H1 (cell line): Measurements from ENCODE around the gene SNX24. TPM values are rescaled to one million over a fixed set of nuclear protein-coding genes. Genes with fewer than 3 reads are reported as not detected.

Experiments used
- CTCF ChIA-PET: fragments of 300-600 bp; sonication (Branson Sonifier 250); formaldehyde crosslinking; loops from one replicate; lab custom pipeline; 2021; ENCODE audit not compliant: partially characterized antibody; lab: Charles Lee
- POLR2A ChIA-PET: fragments of 300-600 bp; sonication (Branson Sonifier 250); formaldehyde crosslinking; loops from one replicate; lab custom pipeline; 2021; ENCODE audit warnings: inconsistent platforms; ENCODE audit not compliant: partially characterized antibody; lab: Charles Lee
- DNase-seq, 2 experiments: peaks; one replicate each; pipeline versions ENCODE4 v3.0.0 to v3.0.0-alpha.2; 2010 to 2022; ENCODE audit warnings: low spot score in 2 of 2, low read depth in 1 of 2, mixed read lengths in 1 of 2
- FAIRE-seq: peaks from 2 replicates; lab custom pipeline; 2011; peaks lifted over from hg19 to GRCh38; lab: Jason Lieb, UNC
- H2AFZ ChIP-seq: 2 replicates; pipeline ENCODE4 v1.8.1; 2012; ENCODE audit warnings: low read length, inconsistent platforms
- H2AK5ac ChIP-seq: 2 replicates; pipeline ENCODE4 v1.6.1; 2013; ENCODE audit warnings: low read depth, low read length
- H2BK120ac ChIP-seq: replicated peaks from 2 replicates; pipeline ENCODE3; 2013; ENCODE audit warnings: low read depth, low read length, inconsistent platforms
- H2BK12ac ChIP-seq: 2 replicates; pipeline ENCODE4 v1.6.1; 2013; ENCODE audit warnings: low read depth, low read length
- H2BK15ac ChIP-seq: 2 replicates; pipeline ENCODE4 v1.6.1; 2013; ENCODE audit warnings: low read length
- H2BK20ac ChIP-seq: 2 replicates; pipeline ENCODE4 v1.6.1; 2013; ENCODE audit warnings: low read length
- H2BK5ac ChIP-seq: 2 replicates; pipeline ENCODE4 v1.6.1; 2013; ENCODE audit warnings: low read depth, low read length
- H3K14ac ChIP-seq: 2 replicates; pipeline ENCODE4 v1.6.1; 2013; ENCODE audit warnings: inconsistent platforms; ENCODE audit not compliant: insufficient read length
- H3K18ac ChIP-seq: 2 replicates; pipeline ENCODE4 v1.6.1; 2013; ENCODE audit warnings: low read length; ENCODE audit errors: extremely low read depth
- H3K23ac ChIP-seq: 2 replicates; pipeline ENCODE4 v1.6.1; 2013; ENCODE audit warnings: inconsistent platforms; ENCODE audit not compliant: insufficient read length
- H3K23me2 ChIP-seq: 2 replicates; pipeline ENCODE4 v1.6.1; 2013; ENCODE audit warnings: low read depth, low read length
- H3K27ac ChIP-seq: 2 replicates; pipeline ENCODE4 v1.6.1; 2011; ENCODE audit warnings: low read depth, low read length, inconsistent platforms
- H3K27me3 ChIP-seq, 4 experiments: replicated peaks in 1 of 4; 1 replicate in 1 of 4; 2 replicates in 3 of 4; pipeline versions ENCODE4 v1.6.1 to v1.8.1; 2011 to 2013; ENCODE audit warnings: low read length in 3 of 4, mild to moderate bottlenecking in 3 of 4, inconsistent platforms in 2 of 4, mixed read lengths in 2 of 4, moderate library complexity in 1 of 4; ENCODE audit not compliant: control insufficient read depth in 3 of 4, insufficient read depth in 3 of 4; ENCODE audit errors: extremely low read depth in 1 of 4
- H3K36me3 ChIP-seq, 4 experiments: 2 replicates each; pipeline versions ENCODE4 v1.6.1 to v1.8.1; 2011 to 2013; ENCODE audit warnings: mild to moderate bottlenecking in 4 of 4, low read length in 3 of 4, moderate library complexity in 2 of 4, control low read depth in 1 of 4, inconsistent platforms in 1 of 4; ENCODE audit not compliant: insufficient read depth in 4 of 4, control insufficient read depth in 2 of 4
- H3K4ac ChIP-seq: replicated peaks from 2 replicates; pipeline ENCODE3; 2013; ENCODE audit warnings: low read length, low read depth, mixed read lengths, inconsistent platforms; ENCODE audit not compliant: insufficient read length
- H3K4me1 ChIP-seq, 4 experiments: replicated peaks in 1 of 4; 1 replicate in 1 of 4; 2 replicates in 3 of 4; pipeline versions ENCODE4 v1.6.1 to v1.8.1; 2011 to 2013; ENCODE audit warnings: low read length in 3 of 4, inconsistent platforms in 2 of 4, mixed read lengths in 1 of 4; ENCODE audit not compliant: insufficient read depth in 4 of 4, control insufficient read depth in 3 of 4
- H3K4me2 ChIP-seq, 2 experiments: 2 replicates each; pipeline versions ENCODE4 v1.6.1 to v1.8.1; 2011 to 2013; ENCODE audit warnings: low read depth in 2 of 2, low read length in 2 of 2, control low read depth in 1 of 2, inconsistent platforms in 1 of 2, mild to moderate bottlenecking in 1 of 2; ENCODE audit not compliant: insufficient read depth in 1 of 2
- H3K4me3 ChIP-seq, 4 experiments: fragments of 200-600, 300-600 bp in 1 of 4; sonication (generic), shearing (Covaris generic), sonication (Bioruptor Twin) in 1 of 4; 2 replicates each; pipeline versions ENCODE4 v1.5.1 to v1.8.1; 2011 to 2016; ENCODE audit warnings: low read length in 4 of 4, low read depth in 3 of 4, control low read depth in 2 of 4, inconsistent platforms in 2 of 4, mild to moderate bottlenecking in 2 of 4, mixed read lengths in 1 of 4, moderate library complexity in 1 of 4; ENCODE audit not compliant: insufficient read depth in 2 of 4; ENCODE audit errors: extremely low read depth in 1 of 4
- H3K56ac ChIP-seq: replicated peaks from 2 replicates; pipeline ENCODE3; 2013; ENCODE audit warnings: low read depth, mild to moderate bottlenecking, mixed read lengths, low read length, inconsistent platforms; ENCODE audit not compliant: insufficient read length
- H3K79me1 ChIP-seq: 2 replicates; pipeline ENCODE4 v1.6.1; 2013; ENCODE audit warnings: low read depth, low read length, control low read depth
- H3K79me2 ChIP-seq, 2 experiments: 2 replicates each; pipeline versions ENCODE4 v1.6.1 to v1.8.1; 2012 to 2013; ENCODE audit warnings: low read length in 2 of 2, mild to moderate bottlenecking in 2 of 2, inconsistent platforms in 1 of 2; ENCODE audit not compliant: insufficient read depth in 2 of 2, control insufficient read depth in 1 of 2
- H3K9ac ChIP-seq, 4 experiments: replicated peaks in 1 of 4; 1 replicate in 1 of 4; 2 replicates in 3 of 4; pipeline versions ENCODE4 v1.6.1 to v1.8.1; 2011 to 2013; ENCODE audit warnings: low read depth in 3 of 4, low read length in 3 of 4, control low read depth in 2 of 4, mild to moderate bottlenecking in 2 of 4, moderate library complexity in 2 of 4, inconsistent platforms in 1 of 4; ENCODE audit errors: extremely low read depth in 1 of 4
- H3K9me3 ChIP-seq, 2 experiments: 2 replicates each; pipeline versions ENCODE4 v1.6.1 to v1.8.1; 2012 to 2013; ENCODE audit warnings: mild to moderate bottlenecking in 2 of 2, moderate library complexity in 2 of 2, control low read depth in 1 of 2, inconsistent platforms in 1 of 2, low read depth in 1 of 2, low read length in 1 of 2, mixed read lengths in 1 of 2; ENCODE audit not compliant: insufficient read depth in 2 of 2
- H4K20me1 ChIP-seq, 2 experiments: replicated peaks in 1 of 2; 2 replicates each; pipeline versions ENCODE3 to v1.8.1; 2011 to 2013; ENCODE audit warnings: inconsistent platforms in 2 of 2, low read length in 2 of 2, mild to moderate bottlenecking in 1 of 2; ENCODE audit not compliant: insufficient read depth in 2 of 2, control insufficient read depth in 1 of 2
- H4K5ac ChIP-seq: 2 replicates; pipeline ENCODE4 v1.6.1; 2013; ENCODE audit warnings: low read length, low read depth, mixed read lengths, inconsistent platforms; ENCODE audit not compliant: insufficient read length
- H4K8ac ChIP-seq: 2 replicates; pipeline ENCODE4 v1.8.0; 2013; ENCODE audit warnings: mild to moderate bottlenecking, moderate library complexity, low read length, inconsistent platforms; ENCODE audit not compliant: insufficient read depth; ENCODE audit errors: extremely low read depth
- H4K91ac ChIP-seq: replicated peaks from 2 replicates; pipeline ENCODE3; 2013; ENCODE audit warnings: low read length, mixed read lengths, inconsistent platforms; ENCODE audit not compliant: insufficient read length
- BACH1 ChIP-seq: IDR thresholded peaks from 2 replicates; pipeline ENCODE4 v1.6.1; 2012; ENCODE audit warnings: low read length, improper control_type of control experiment
- CBX5 ChIP-seq: fragments of 300-800, 300-1000 bp; sonication (generic); IDR thresholded peaks from 2 replicates; pipeline ENCODE4 v1.7.1; 2016; ENCODE audit warnings: antibody characterized with exemption, low read length, low read depth
- CEBPB ChIP-seq: IDR thresholded peaks from 2 replicates; pipeline ENCODE4 v1.6.1; 2012; ENCODE audit warnings: low read depth, low read length
- CTBP2 ChIP-seq: IDR thresholded peaks from 2 replicates; pipeline ENCODE4 v1.7.0; 2011; ENCODE audit warnings: borderline replicate concordance, mild to moderate bottlenecking, moderate library complexity, mixed read lengths, low read length; ENCODE audit not compliant: insufficient read depth, insufficient read length
- EP300 ChIP-seq, 2 experiments: IDR thresholded peaks; 1 replicate in 1 of 2; 2 replicates in 1 of 2; pipeline ENCODE4 v1.6.1; 2011 to 2012; ENCODE audit warnings: low read depth in 2 of 2, low read length in 2 of 2, mild to moderate bottlenecking in 2 of 2, borderline replicate concordance in 1 of 2, inconsistent platforms in 1 of 2, moderate library complexity in 1 of 2
- EZH2 ChIP-seq: fragments of 200-600 bp; sonication (generic); IDR thresholded peaks from 2 replicates; pipeline ENCODE4 v1.7.1; 2012; ENCODE audit warnings: low read depth, mild to moderate bottlenecking, moderate library complexity, low read length, inconsistent platforms; ENCODE audit not compliant: severe bottlenecking
- GABPA ChIP-seq: IDR thresholded peaks from 2 replicates; pipeline ENCODE4 v1.6.1; 2011; ENCODE audit warnings: mild to moderate bottlenecking, low read length, moderate library complexity, borderline replicate concordance; ENCODE audit not compliant: insufficient read depth
- HDAC2 ChIP-seq, 2 experiments: fragments of 300-600 bp in 1 of 2; sonication (generic) in 1 of 2; IDR thresholded peaks; 2 replicates each; pipeline ENCODE4 v1.6.1; 2011 to 2012; ENCODE audit warnings: low read depth in 2 of 2, low read length in 2 of 2, mild to moderate bottlenecking in 2 of 2, moderate library complexity in 2 of 2, borderline replicate concordance in 1 of 2, inconsistent platforms in 1 of 2
- HDAC6 ChIP-seq: IDR thresholded peaks from one replicate; pipeline ENCODE4 v1.7.1; 2012; ENCODE audit warnings: low read depth, mild to moderate bottlenecking, inconsistent platforms, low read length, moderate library complexity
- KDM1A ChIP-seq: fragments of 200-600, 300-600 bp; sonication (generic); IDR thresholded peaks from 2 replicates; pipeline ENCODE4 v1.7.1; 2016; ENCODE audit warnings: mild to moderate bottlenecking, low read length, borderline replicate concordance
- POLR2AphosphoS5 ChIP-seq: IDR thresholded peaks from 2 replicates; pipeline ENCODE4 v1.6.1; 2011; ENCODE audit warnings: low read depth, low read length
- RFX5 ChIP-seq: IDR thresholded peaks from 2 replicates; pipeline ENCODE4 v1.6.1; 2011; ENCODE audit warnings: low read depth, low read length, improper control_type of control experiment, borderline replicate concordance
- SIRT6 ChIP-seq: IDR thresholded peaks from one replicate; pipeline ENCODE4 v1.7.1; 2012; ENCODE audit warnings: low read length, inconsistent platforms
- TAF1 ChIP-seq: IDR thresholded peaks from 2 replicates; pipeline ENCODE4 v1.6.1; 2011; ENCODE audit warnings: mild to moderate bottlenecking, low read depth, low read length
- TCF12 ChIP-seq: IDR thresholded peaks from 2 replicates; pipeline ENCODE4 v1.6.1; 2011; ENCODE audit warnings: low read depth, mild to moderate bottlenecking, low read length
- WGBS, 2 experiments: shearing (Covaris generic) in 1 of 2; methylation state at CpG; one replicate each; pipeline versions ENCODE4 v1.1.6 to v1.1.7; 2013 to 2015; ENCODE audit warnings: low lambda C conversion rate in 2 of 2, mixed read lengths in 2 of 2, inconsistent platforms in 1 of 2, low coverage in 1 of 2, missing lambda C conversion rate in 1 of 2; ENCODE audit not compliant: insufficient replicate concordance in 2 of 2, insufficient coverage in 1 of 2, insufficient read length in 1 of 2; ENCODE audit errors: extremely low coverage in 1 of 2, missing lambda C conversion rate in 1 of 2; 5-methylcytosine and 5-hydroxymethylcytosine counted together
- polyA plus RNA-seq, 7 experiments: library from polyadenylated mRNA; depleted of rRNA in 3 of 7; stranded (reverse) in 5 of 7; unstranded in 2 of 7; fragments of >200 nt in 5 of 7; fragments of 200-250 nt in 2 of 7; gene quantifications; 1 replicate in 5 of 7; 2 replicates in 1 of 7; 4 replicates in 1 of 7; pipeline versions ENCODE4 v1.2.1 to v1.2.3, GENCODE V29; 2011 to 2013; ENCODE audit warnings: missing spikeins in 2 of 7, mixed read lengths in 2 of 7
- total RNA-seq: library from RNA; stranded (reverse); fragmentation: NEBNext Ultra II Directional; extraction: Animal tissue kit (Norgen Biotek cat#: 25700); gene quantifications from 2 replicates; pipeline ENCODE4 v1.2.1, GENCODE V29; 2021

Gene SNX24
- total and polyA plus RNA-seq, 2 of the 8 experiments (the other 6 are each of a cell fraction or from before 2014, with no cell fraction given), result 7.3 to 14.3 TPM

DNA sequence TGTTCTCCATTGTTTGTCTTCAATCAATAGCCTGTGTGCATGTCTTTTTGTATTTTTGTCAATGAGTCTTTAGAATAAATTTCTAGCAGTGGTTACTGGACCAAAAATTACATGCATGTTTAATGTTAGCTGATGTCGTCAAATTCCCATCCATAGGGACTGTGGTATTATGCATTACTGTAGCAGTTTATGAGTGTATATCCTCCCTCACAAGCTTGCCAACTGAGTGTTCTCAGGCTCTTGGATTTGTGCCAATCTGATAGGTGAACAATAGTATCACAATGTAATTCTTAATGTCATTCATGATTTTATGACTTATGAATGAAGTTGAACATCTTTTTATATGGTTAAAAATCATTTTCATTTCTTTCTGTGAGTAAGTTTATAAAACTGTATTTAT is 13.0 kb downstream of the SNX24 start:
- H3K9ac ChIP-seq, result no peak overlapping the region
- H4K8ac ChIP-seq, result no peak overlapping the region
- no peak overlapping the region for H3K27ac ChIP-seq
- DNase-seq (no peak), FAIRE-seq (no peak)
- H2BK15ac ChIP-seq, result no peak overlapping the region
- H3K27me3 ChIP-seq, result no peaks in the 10 kb centered on the region
- H2AK5ac ChIP-seq, result no peak overlapping the region
- no peaks in the 10 kb centered on the region for H3K79me1 ChIP-seq
- H3K14ac ChIP-seq, result no peak overlapping the region
- 87% methylated on average over 1 of the region's 1 CpG; no CpG with 5 or more reads in 1 of the 2 experiments for WGBS, 2 experiments
- H3K56ac ChIP-seq, result no peak overlapping the region
- H3K23me2 ChIP-seq, result peaks cover 2% of the 10 kb centered on the region; the same call in 1 of the 2 replicates
- H3K4me3 ChIP-seq, result no peak overlapping the region
- no peak overlapping the region for H3K4me2 ChIP-seq
- no peak overlapping the region for H2BK120ac ChIP-seq
- ChIA-PET POLR2A (no interaction called here), CTCF (no interaction called here)
- no peak overlapping the region for H2AFZ ChIP-seq
- H2BK12ac ChIP-seq, result no peak overlapping the region
- H4K91ac ChIP-seq, result no peak overlapping the region
- no peaks in the 10 kb centered on the region for H3K9me3 ChIP-seq
- H2BK20ac ChIP-seq, result no peak overlapping the region
- no peak overlapping the region for H2BK5ac ChIP-seq
- H4K5ac ChIP-seq, result no peak overlapping the region
- H3K4ac ChIP-seq, result no peak overlapping the region
- H4K20me1 ChIP-seq, result peaks cover 0 to 5% of the 10 kb centered on the region in 2 experiments
- no peak overlapping the region for H3K23ac ChIP-seq
- peaks cover 0 to 3% of the 10 kb centered on the region in 2 experiments; a peak in 1 of 4 replicates for H3K79me2 ChIP-seq
- no peak overlapping the region for H3K18ac ChIP-seq
- no peaks in the 10 kb centered on the region for H3K36me3 ChIP-seq
- peaks cover 0 to 3% (median 0%) of the 10 kb centered on the region in 4 experiments; a peak in 2 of 7 replicates for H3K4me1 ChIP-seq
- TF ChIP-seq HDAC6 (no peak), BACH1 (no peak), TAF1 (no peak), CTBP2 (no peak), KDM1A (no peak), RFX5 (no peak), EP300 (IDR thresholded peaks at IDR 0.05; ENCODE audit: borderline replicate concordance in 1 of 2, low read depth in 2 of 2, low read length in 2 of 2) (no peak), POLR2AphosphoS5 (no peak), CBX5 (no peak), EZH2 (no peak), HDAC2 (IDR thresholded peaks at IDR 0.05; ENCODE audit: borderline replicate concordance in 1 of 2, low read depth in 2 of 2, low read length in 2 of 2) (no peak), SIRT6 (no peak), CEBPB (no peak), GABPA (no peak), TCF12 (no peak)
